Ishikawa (cell line): ENCODE results near the gene CHRNA5.

ENCODE experiments used
- CEBPB ChIP-seq: IDR thresholded peaks from 2 replicates; pipeline ENCODE4 v1.6.1; 2012
- CREB1 ChIP-seq: IDR thresholded peaks from 2 replicates; pipeline ENCODE4 v1.6.1; 2012; ENCODE audit warnings: low read depth
- EGR1 ChIP-seq: IDR thresholded peaks from 2 replicates; pipeline ENCODE4 v1.6.1; 2012
- EP300 ChIP-seq: IDR thresholded peaks from 2 replicates; pipeline ENCODE4 v1.6.1; 2012; ENCODE audit warnings: borderline replicate concordance
- FOXM1 ChIP-seq: IDR thresholded peaks from 2 replicates; pipeline ENCODE4 v1.6.1; 2012; ENCODE audit warnings: low read depth, borderline replicate concordance
- NFIC ChIP-seq: IDR thresholded peaks from 2 replicates; pipeline ENCODE4 v1.6.1; 2012
- RAD21 ChIP-seq: IDR thresholded peaks from 2 replicates; pipeline ENCODE4 v1.6.1; 2012; ENCODE audit warnings: low read depth
- REST ChIP-seq: IDR thresholded peaks from 2 replicates; pipeline ENCODE4 v1.6.1; 2012; ENCODE audit warnings: low read depth, mild to moderate bottlenecking
- TAF1 ChIP-seq: IDR thresholded peaks from 2 replicates; pipeline ENCODE4 v1.6.1; 2012; ENCODE audit warnings: low read depth, mild to moderate bottlenecking
- TCF12 ChIP-seq: IDR thresholded peaks from 2 replicates; pipeline ENCODE4 v1.6.1; 2012; ENCODE audit warnings: low read depth
- TEAD4 ChIP-seq: IDR thresholded peaks from 2 replicates; pipeline ENCODE4 v1.6.1; 2012
- YY1 ChIP-seq: IDR thresholded peaks from 2 replicates; pipeline ENCODE4 v1.6.1; 2012; ENCODE audit warnings: low read depth
- ZBTB7A ChIP-seq: IDR thresholded peaks from 2 replicates; pipeline ENCODE4 v1.6.1; 2012; ENCODE audit warnings: low read depth
- TF ChIP-seq, protein P1 (sequence below): IDR thresholded peaks from 2 replicates; pipeline ENCODE4 v1.6.1; 2012
- TF ChIP-seq, protein P2 (sequence below): IDR thresholded peaks from 2 replicates; pipeline ENCODE4 v1.6.1; 2012

CHRNA5 gene

GRCh38 chr15:78604420-78604819, 39.1 kb downstream of the CHRNA5 start:
- TF ChIP-seq REST (no peak), NFIC (no peak), FOXM1 (no peak), YY1 (no peak), TCF12 (no peak), EGR1 (no peak), TAF1 (no peak), RAD21 (no peak), TEAD4 (no peak), CREB1 (no peak), EP300 (no peak), CEBPB (no peak), ZBTB7A (no peak)
- TF ChIP-seq, protein P1, sequence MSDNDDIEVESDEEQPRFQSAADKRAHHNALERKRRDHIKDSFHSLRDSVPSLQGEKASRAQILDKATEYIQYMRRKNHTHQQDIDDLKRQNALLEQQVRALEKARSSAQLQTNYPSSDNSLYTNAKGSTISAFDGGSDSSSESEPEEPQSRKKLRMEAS = no peak

GRCh38 chr15:78605201-78605600, 39.9 kb downstream of the CHRNA5 start:
- no peak for TF ChIP-seq ZBTB7A
- no peak for TF ChIP-seq EGR1
- TF ChIP-seq FOXM1 = no peak
- no peak for TF ChIP-seq EP300
- no peak for TF ChIP-seq REST
- no peak for TF ChIP-seq NFIC
- TF ChIP-seq CEBPB = no peak
- TF ChIP-seq RAD21 = no peak
- TF ChIP-seq TCF12 = no peak
- TF ChIP-seq, protein P2, sequence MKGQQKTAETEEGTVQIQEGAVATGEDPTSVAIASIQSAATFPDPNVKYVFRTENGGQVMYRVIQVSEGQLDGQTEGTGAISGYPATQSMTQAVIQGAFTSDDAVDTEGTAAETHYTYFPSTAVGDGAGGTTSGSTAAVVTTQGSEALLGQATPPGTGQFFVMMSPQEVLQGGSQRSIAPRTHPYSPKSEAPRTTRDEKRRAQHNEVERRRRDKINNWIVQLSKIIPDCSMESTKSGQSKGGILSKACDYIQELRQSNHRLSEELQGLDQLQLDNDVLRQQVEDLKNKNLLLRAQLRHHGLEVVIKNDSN = no peak
- TF ChIP-seq YY1 = no peak
- no peak for TF ChIP-seq CREB1
- no peak for TF ChIP-seq TEAD4
- TF ChIP-seq TAF1 = no peak
- TF ChIP-seq, protein P1 = no peak

DNA sequence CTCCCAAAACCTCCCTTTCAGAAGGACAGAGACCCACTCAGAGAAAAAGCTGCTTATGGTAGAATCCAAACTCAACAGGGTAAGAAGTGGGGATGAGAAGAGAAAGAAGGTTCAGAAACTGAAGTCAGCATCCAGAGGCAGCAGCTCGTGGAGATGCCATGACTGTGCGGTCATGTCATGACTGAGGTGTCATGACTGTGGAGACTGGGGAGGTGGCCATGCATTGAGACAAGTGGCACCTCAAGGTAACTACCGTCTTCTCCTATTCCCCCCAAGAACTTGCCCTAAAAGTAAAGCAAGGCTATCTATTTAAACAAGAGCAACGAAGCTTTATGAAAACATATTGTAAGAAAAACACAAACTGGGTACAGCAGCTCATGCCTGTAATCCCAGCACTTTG, 40.4 kb downstream of the CHRNA5 start:
- TF ChIP-seq TCF12 (no peak), CEBPB (no peak), CREB1 (no peak)

DNA sequence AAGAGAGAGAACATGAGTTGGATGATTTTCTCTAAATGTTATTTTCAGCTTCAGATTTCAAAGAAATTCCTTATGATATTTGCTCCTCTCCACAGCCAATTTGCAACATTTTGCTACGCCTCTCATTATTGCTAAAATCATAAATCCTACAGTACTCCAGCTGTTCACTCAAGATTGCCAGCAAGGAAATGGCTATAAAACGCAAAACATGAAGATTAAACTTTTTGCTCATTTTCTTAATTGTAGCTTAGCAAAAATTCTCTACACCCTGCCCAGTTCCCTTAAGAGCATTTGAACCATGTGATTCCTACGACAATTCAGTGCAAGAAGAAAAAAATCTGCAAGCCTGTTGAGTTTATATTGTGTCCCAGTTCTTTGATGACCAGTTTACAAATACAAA, 48.7 kb downstream of the CHRNA5 start:
- no peak for TF ChIP-seq ZBTB7A
- TF ChIP-seq FOXM1 = no peak
- TF ChIP-seq RAD21 = no peak
- TF ChIP-seq TEAD4 = no peak
- no peak for TF ChIP-seq TCF12
- no peak for TF ChIP-seq REST
- TF ChIP-seq TAF1 = no peak
- no peak for TF ChIP-seq CEBPB
- TF ChIP-seq YY1 = no peak
- no peak for TF ChIP-seq NFIC
- TF ChIP-seq EP300 = no peak
- TF ChIP-seq, protein P2 = no peak
- TF ChIP-seq EGR1 = no peak
- TF ChIP-seq, protein P1 = no peak
- TF ChIP-seq CREB1 = no peak
